RWPE1 (cell line): ENCODE data around the gene MACROH2A2.

Source experiments
- CTCF ChIA-PET: fragments of 350-600 bp; sonication (Branson Sonifier 250); formaldehyde crosslinking; extraction: SDS; loops from one replicate; lab custom pipeline; 2021; lab: Yijun Ruan, JAX
- POLR2A ChIA-PET: fragments of 400-600 bp; formaldehyde crosslinking; extraction: SDS; loops from one replicate; lab custom pipeline; 2020; ENCODE audit warnings: antibody characterized with exemption; ENCODE audit not compliant: low non-redundant PET; lab: Yijun Ruan, JAX
- DNase-seq: peaks from one replicate; pipeline ENCODE4 v3.0.0; 2012; ENCODE audit warnings: low spot score
- H3K27ac ChIP-seq: fragments of 450-650 bp; 2 replicates; pipeline ENCODE4 v1.5.1; 2017
- TF ChIP-seq, protein P1 (sequence below): fragments of 450-650 bp; conservative IDR thresholded peaks from 2 replicates; pipeline ENCODE4 v1.5.1; 2017; ENCODE audit warnings: low read depth, mild to moderate bottlenecking

MACROH2A2 gene

DNA sequence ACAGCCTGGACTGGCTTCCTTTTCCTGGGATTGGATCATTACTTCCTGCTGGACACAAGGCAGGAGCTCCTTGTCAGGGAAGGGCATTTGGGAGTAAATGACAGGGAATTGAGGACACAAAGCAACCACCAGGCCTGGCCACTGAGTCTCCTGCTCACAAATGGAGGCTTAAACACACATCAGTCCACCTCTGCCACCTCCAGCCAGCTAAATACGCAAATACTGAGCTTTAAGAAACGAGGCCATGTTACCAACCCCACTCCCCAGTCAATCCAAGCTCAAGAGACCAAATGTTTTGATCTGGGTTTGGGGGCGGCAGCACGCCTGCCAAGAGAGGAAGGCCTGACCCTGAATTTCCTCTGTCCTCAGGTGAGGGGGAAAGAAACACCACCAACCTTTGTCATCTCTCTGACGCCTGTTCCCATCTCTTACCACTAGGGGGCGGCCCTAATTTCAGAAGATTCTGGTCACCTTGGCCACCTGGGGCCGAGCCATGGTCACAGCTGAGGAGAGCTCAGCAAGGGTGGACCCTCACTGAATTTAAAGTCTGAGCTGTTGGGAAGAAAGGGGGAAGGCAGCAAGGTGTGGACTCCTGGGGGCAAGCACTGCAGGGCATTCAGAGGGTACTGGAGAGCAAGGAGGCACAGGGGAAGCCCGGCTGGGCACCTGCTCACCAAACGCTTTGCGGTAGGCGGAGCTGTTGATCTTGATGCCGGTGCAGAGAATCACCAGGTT, 63.5 kb downstream of the MACROH2A2 start:
- TF ChIP-seq, protein P1, sequence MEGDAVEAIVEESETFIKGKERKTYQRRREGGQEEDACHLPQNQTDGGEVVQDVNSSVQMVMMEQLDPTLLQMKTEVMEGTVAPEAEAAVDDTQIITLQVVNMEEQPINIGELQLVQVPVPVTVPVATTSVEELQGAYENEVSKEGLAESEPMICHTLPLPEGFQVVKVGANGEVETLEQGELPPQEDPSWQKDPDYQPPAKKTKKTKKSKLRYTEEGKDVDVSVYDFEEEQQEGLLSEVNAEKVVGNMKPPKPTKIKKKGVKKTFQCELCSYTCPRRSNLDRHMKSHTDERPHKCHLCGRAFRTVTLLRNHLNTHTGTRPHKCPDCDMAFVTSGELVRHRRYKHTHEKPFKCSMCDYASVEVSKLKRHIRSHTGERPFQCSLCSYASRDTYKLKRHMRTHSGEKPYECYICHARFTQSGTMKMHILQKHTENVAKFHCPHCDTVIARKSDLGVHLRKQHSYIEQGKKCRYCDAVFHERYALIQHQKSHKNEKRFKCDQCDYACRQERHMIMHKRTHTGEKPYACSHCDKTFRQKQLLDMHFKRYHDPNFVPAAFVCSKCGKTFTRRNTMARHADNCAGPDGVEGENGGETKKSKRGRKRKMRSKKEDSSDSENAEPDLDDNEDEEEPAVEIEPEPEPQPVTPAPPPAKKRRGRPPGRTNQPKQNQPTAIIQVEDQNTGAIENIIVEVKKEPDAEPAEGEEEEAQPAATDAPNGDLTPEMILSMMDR = peak; percentile 92
- ChIA-PET CTCF (interaction anchor here (0.5 to 4.1 kb wide), 34 partner anchors 10 to 1879 kb away, joined by 3 to 42 read pairs (median 4); partner anchors contain the start of gene TYSND1), POLR2A (no interaction called here)
- 0 out of 2 replicates have a peak overlapping the region, but pooled peaks have one; percentile 3 for H3K27ac ChIP-seq
- peak; percentile 76 for DNase-seq

DNA sequence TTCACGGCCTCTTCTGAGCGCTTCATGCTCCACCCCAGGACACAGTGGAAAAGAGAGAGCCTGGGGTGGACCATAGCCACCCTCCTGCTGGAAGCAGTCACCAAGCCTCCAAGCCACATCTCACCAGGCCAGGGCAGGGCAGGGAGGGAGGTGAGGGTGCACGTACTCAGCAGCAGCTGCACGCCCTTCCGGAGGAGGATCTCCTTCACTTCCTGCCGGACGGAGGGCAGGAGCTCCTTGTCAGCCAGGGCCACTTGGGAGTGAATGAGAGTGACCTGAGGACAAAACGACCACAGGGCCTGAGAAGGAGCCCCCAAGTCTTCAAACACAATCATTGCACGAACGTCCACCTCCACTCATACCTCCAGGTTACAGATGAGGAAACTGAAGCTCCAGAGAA, 65.0 kb downstream of the MACROH2A2 start:
- POLR2A ChIA-PET = no interaction called here
- TF ChIP-seq, protein P1 = no peak
- DNase-seq = no peak
- no peak overlapping the region for H3K27ac ChIP-seq
- CTCF ChIA-PET = interaction anchor here (0.6 to 4.1 kb wide), 6 partner anchors 8 to 53 kb away, joined by 5 to 42 read pairs (median 22); partner anchors contain the start of gene TYSND1

DNA sequence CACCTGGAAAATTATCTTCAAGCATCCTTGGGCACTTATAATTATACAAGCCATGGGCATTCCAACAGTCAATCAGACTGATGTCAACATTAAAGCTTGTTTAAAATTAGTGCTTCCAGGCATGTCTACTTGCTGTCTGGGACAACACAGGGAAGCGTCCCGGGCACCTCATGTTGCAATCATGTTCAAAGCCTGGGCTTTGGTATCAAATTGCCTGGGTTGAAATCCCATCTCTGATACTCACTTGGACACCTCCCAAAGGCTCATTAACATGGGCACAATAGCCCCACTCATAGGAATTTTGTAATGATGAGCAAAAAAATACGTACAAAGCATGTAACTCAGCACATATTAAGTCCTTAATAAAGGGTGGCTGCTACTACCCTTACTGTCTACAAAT, 65.5 kb downstream of the MACROH2A2 start:
- CTCF ChIA-PET = interaction anchor here (0.6 to 4.1 kb wide), 5 partner anchors 9 to 53 kb away, joined by 5 to 42 read pairs (median 6); partner anchors contain the start of gene TYSND1
- H3K27ac ChIP-seq = no peak overlapping the region
- POLR2A ChIA-PET = no interaction called here
- TF ChIP-seq, protein P1 = no peak
- DNase-seq = no peak

DNA sequence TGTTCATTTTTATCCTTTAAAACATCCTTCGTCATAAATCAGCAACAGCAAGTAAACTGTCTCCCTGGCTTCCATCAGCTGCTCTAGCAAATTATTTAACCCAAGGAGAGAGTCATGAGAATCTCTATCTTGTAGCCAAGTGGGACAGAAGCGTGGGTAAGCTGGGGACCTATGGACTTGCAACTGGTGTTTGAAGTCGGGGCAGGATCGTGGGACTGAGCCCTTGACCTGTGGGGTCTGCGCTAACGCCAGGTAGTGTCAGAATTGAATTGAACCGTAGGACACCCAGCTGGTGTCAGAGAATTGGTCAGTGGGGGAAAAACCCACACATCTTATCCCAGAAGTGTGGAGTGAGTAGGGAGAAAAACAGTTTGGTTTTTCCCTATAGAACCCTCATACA, 66.6 kb downstream of the MACROH2A2 start:
- no peak overlapping the region for H3K27ac ChIP-seq
- DNase-seq = no peak
- ChIA-PET POLR2A (no interaction called here), CTCF (interaction anchor here (0.9 kb wide), 1 partner anchor 27 kb away, joined by 5 read pairs; the partner anchor contains the start of gene TYSND1)
- TF ChIP-seq, protein P1 = no peak

DNA sequence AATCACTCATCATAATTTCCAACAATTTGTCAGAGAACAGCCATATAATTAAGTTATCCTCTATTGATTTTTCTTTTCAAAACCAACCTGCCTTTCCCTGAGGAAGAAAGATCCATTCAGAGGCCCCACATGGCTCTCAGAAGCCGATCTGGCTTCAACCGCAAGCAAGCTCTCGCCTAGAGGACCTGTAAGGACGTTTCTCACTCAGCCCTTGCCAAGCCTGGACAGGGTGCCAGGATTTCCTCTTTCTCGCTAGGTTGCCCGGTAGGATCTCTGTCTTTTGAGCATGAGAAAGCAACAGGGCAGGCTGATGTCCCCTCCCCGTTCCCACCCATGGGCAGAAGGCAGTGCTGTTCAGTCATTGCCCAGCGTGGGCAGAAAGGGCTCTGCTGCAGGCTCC, 67.0 kb downstream of the MACROH2A2 start:
- no peak for DNase-seq
- TF ChIP-seq, protein P1 = no peak
- no peak overlapping the region for H3K27ac ChIP-seq
- POLR2A ChIA-PET = no interaction called here
- CTCF ChIA-PET = interaction anchor here (0.6 kb wide), 1 partner anchor 202 kb away, joined by 3 read pairs; no protein-coding TSS in a partner anchor

DNA sequence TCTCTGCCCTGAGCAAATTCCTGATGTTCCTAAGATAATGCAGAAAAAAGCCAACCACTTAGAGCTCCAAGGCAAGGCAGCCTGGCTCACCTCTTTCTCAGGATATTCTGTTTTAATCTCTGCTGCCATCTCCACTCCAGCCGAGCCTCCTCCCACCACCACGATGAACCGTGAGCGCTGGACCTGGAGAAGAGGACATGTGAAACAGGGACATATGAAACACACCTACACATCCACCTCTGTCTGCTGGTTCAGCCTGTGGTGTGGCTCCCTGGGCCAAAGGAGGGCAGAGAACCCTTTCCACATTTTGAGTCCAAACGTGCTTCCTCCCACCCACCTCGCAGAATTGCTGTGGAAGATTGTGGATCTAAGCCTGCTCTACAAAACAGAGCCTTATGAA, 67.8 kb downstream of the MACROH2A2 start:
- CTCF ChIA-PET = interaction anchor here (0.6 kb wide), 1 partner anchor 203 kb away, joined by 3 read pairs; no protein-coding TSS in a partner anchor
- H3K27ac ChIP-seq = no peak overlapping the region
- TF ChIP-seq, protein P1 = no peak
- POLR2A ChIA-PET = no interaction called here
- DNase-seq = no peak
